H1 (cell line): ENCODE results near the gene ERH. TPM values are rescaled to one million over a fixed set of nuclear protein-coding genes. Genes with fewer than 3 reads are reported as not detected.

Experiments
- CTCF ChIA-PET: fragments of 300-600 bp; sonication (Branson Sonifier 250); formaldehyde crosslinking; loops from one replicate; lab custom pipeline; 2021; ENCODE audit not compliant: partially characterized antibody; lab: Charles Lee
- POLR2A ChIA-PET: fragments of 300-600 bp; sonication (Branson Sonifier 250); formaldehyde crosslinking; loops from one replicate; lab custom pipeline; 2021; ENCODE audit warnings: inconsistent platforms; ENCODE audit not compliant: partially characterized antibody; lab: Charles Lee
- DNase-seq, 2 experiments: peaks; one replicate each; pipeline versions ENCODE4 v3.0.0 to v3.0.0-alpha.2; 2010 to 2022; ENCODE audit warnings: low spot score in 2 of 2, low read depth in 1 of 2, mixed read lengths in 1 of 2
- FAIRE-seq: peaks from 2 replicates; lab custom pipeline; 2011; peaks lifted over from hg19 to GRCh38; lab: Jason Lieb, UNC
- H2AFZ ChIP-seq: 2 replicates; pipeline ENCODE4 v1.8.1; 2012; ENCODE audit warnings: low read length, inconsistent platforms
- H2AK5ac ChIP-seq: 2 replicates; pipeline ENCODE4 v1.6.1; 2013; ENCODE audit warnings: low read depth, low read length
- H2BK120ac ChIP-seq: replicated peaks from 2 replicates; pipeline ENCODE3; 2013; ENCODE audit warnings: low read depth, low read length, inconsistent platforms
- H2BK12ac ChIP-seq: 2 replicates; pipeline ENCODE4 v1.6.1; 2013; ENCODE audit warnings: low read depth, low read length
- H2BK15ac ChIP-seq: 2 replicates; pipeline ENCODE4 v1.6.1; 2013; ENCODE audit warnings: low read length
- H2BK20ac ChIP-seq: 2 replicates; pipeline ENCODE4 v1.6.1; 2013; ENCODE audit warnings: low read length
- H2BK5ac ChIP-seq: 2 replicates; pipeline ENCODE4 v1.6.1; 2013; ENCODE audit warnings: low read depth, low read length
- H3K14ac ChIP-seq: 2 replicates; pipeline ENCODE4 v1.6.1; 2013; ENCODE audit warnings: inconsistent platforms; ENCODE audit not compliant: insufficient read length
- H3K18ac ChIP-seq: 2 replicates; pipeline ENCODE4 v1.6.1; 2013; ENCODE audit warnings: low read length; ENCODE audit errors: extremely low read depth
- H3K23ac ChIP-seq: 2 replicates; pipeline ENCODE4 v1.6.1; 2013; ENCODE audit warnings: inconsistent platforms; ENCODE audit not compliant: insufficient read length
- H3K23me2 ChIP-seq: 2 replicates; pipeline ENCODE4 v1.6.1; 2013; ENCODE audit warnings: low read depth, low read length
- H3K27ac ChIP-seq: 2 replicates; pipeline ENCODE4 v1.6.1; 2011; ENCODE audit warnings: low read depth, low read length, inconsistent platforms
- H3K27me3 ChIP-seq, 4 experiments: replicated peaks in 1 of 4; 1 replicate in 1 of 4; 2 replicates in 3 of 4; pipeline versions ENCODE4 v1.6.1 to v1.8.1; 2011 to 2013; ENCODE audit warnings: low read length in 3 of 4, mild to moderate bottlenecking in 3 of 4, inconsistent platforms in 2 of 4, mixed read lengths in 2 of 4, moderate library complexity in 1 of 4; ENCODE audit not compliant: control insufficient read depth in 3 of 4, insufficient read depth in 3 of 4; ENCODE audit errors: extremely low read depth in 1 of 4
- H3K36me3 ChIP-seq, 4 experiments: 2 replicates each; pipeline versions ENCODE4 v1.6.1 to v1.8.1; 2011 to 2013; ENCODE audit warnings: mild to moderate bottlenecking in 4 of 4, low read length in 3 of 4, moderate library complexity in 2 of 4, control low read depth in 1 of 4, inconsistent platforms in 1 of 4; ENCODE audit not compliant: insufficient read depth in 4 of 4, control insufficient read depth in 2 of 4
- H3K4ac ChIP-seq: replicated peaks from 2 replicates; pipeline ENCODE3; 2013; ENCODE audit warnings: low read length, low read depth, mixed read lengths, inconsistent platforms; ENCODE audit not compliant: insufficient read length
- H3K4me1 ChIP-seq, 4 experiments: replicated peaks in 1 of 4; 1 replicate in 1 of 4; 2 replicates in 3 of 4; pipeline versions ENCODE4 v1.6.1 to v1.8.1; 2011 to 2013; ENCODE audit warnings: low read length in 3 of 4, inconsistent platforms in 2 of 4, mixed read lengths in 1 of 4; ENCODE audit not compliant: insufficient read depth in 4 of 4, control insufficient read depth in 3 of 4
- H3K4me2 ChIP-seq, 2 experiments: 2 replicates each; pipeline versions ENCODE4 v1.6.1 to v1.8.1; 2011 to 2013; ENCODE audit warnings: low read depth in 2 of 2, low read length in 2 of 2, control low read depth in 1 of 2, inconsistent platforms in 1 of 2, mild to moderate bottlenecking in 1 of 2; ENCODE audit not compliant: insufficient read depth in 1 of 2
- H3K4me3 ChIP-seq, 4 experiments: fragments of 200-600, 300-600 bp in 1 of 4; sonication (generic), shearing (Covaris generic), sonication (Bioruptor Twin) in 1 of 4; 2 replicates each; pipeline versions ENCODE4 v1.5.1 to v1.8.1; 2011 to 2016; ENCODE audit warnings: low read length in 4 of 4, low read depth in 3 of 4, control low read depth in 2 of 4, inconsistent platforms in 2 of 4, mild to moderate bottlenecking in 2 of 4, mixed read lengths in 1 of 4, moderate library complexity in 1 of 4; ENCODE audit not compliant: insufficient read depth in 2 of 4; ENCODE audit errors: extremely low read depth in 1 of 4
- H3K56ac ChIP-seq: replicated peaks from 2 replicates; pipeline ENCODE3; 2013; ENCODE audit warnings: low read depth, mild to moderate bottlenecking, mixed read lengths, low read length, inconsistent platforms; ENCODE audit not compliant: insufficient read length
- H3K79me1 ChIP-seq: 2 replicates; pipeline ENCODE4 v1.6.1; 2013; ENCODE audit warnings: low read depth, low read length, control low read depth
- H3K79me2 ChIP-seq, 2 experiments: 2 replicates each; pipeline versions ENCODE4 v1.6.1 to v1.8.1; 2012 to 2013; ENCODE audit warnings: low read length in 2 of 2, mild to moderate bottlenecking in 2 of 2, inconsistent platforms in 1 of 2; ENCODE audit not compliant: insufficient read depth in 2 of 2, control insufficient read depth in 1 of 2
- H3K9ac ChIP-seq, 4 experiments: replicated peaks in 1 of 4; 1 replicate in 1 of 4; 2 replicates in 3 of 4; pipeline versions ENCODE4 v1.6.1 to v1.8.1; 2011 to 2013; ENCODE audit warnings: low read depth in 3 of 4, low read length in 3 of 4, control low read depth in 2 of 4, mild to moderate bottlenecking in 2 of 4, moderate library complexity in 2 of 4, inconsistent platforms in 1 of 4; ENCODE audit errors: extremely low read depth in 1 of 4
- H3K9me3 ChIP-seq, 2 experiments: 2 replicates each; pipeline versions ENCODE4 v1.6.1 to v1.8.1; 2012 to 2013; ENCODE audit warnings: mild to moderate bottlenecking in 2 of 2, moderate library complexity in 2 of 2, control low read depth in 1 of 2, inconsistent platforms in 1 of 2, low read depth in 1 of 2, low read length in 1 of 2, mixed read lengths in 1 of 2; ENCODE audit not compliant: insufficient read depth in 2 of 2
- H4K20me1 ChIP-seq, 2 experiments: replicated peaks in 1 of 2; 2 replicates each; pipeline versions ENCODE3 to v1.8.1; 2011 to 2013; ENCODE audit warnings: inconsistent platforms in 2 of 2, low read length in 2 of 2, mild to moderate bottlenecking in 1 of 2; ENCODE audit not compliant: insufficient read depth in 2 of 2, control insufficient read depth in 1 of 2
- H4K5ac ChIP-seq: 2 replicates; pipeline ENCODE4 v1.6.1; 2013; ENCODE audit warnings: low read length, low read depth, mixed read lengths, inconsistent platforms; ENCODE audit not compliant: insufficient read length
- H4K8ac ChIP-seq: 2 replicates; pipeline ENCODE4 v1.8.0; 2013; ENCODE audit warnings: mild to moderate bottlenecking, moderate library complexity, low read length, inconsistent platforms; ENCODE audit not compliant: insufficient read depth; ENCODE audit errors: extremely low read depth
- H4K91ac ChIP-seq: replicated peaks from 2 replicates; pipeline ENCODE3; 2013; ENCODE audit warnings: low read length, mixed read lengths, inconsistent platforms; ENCODE audit not compliant: insufficient read length
- CTBP2 ChIP-seq: IDR thresholded peaks from 2 replicates; pipeline ENCODE4 v1.7.0; 2011; ENCODE audit warnings: borderline replicate concordance, mild to moderate bottlenecking, moderate library complexity, mixed read lengths, low read length; ENCODE audit not compliant: insufficient read depth, insufficient read length
- POLR2A ChIP-seq, 2 experiments: IDR thresholded peaks; 1 replicate in 1 of 2; 2 replicates in 1 of 2; pipeline ENCODE4 v1.6.1; 2011; ENCODE audit warnings: low read depth in 2 of 2, low read length in 2 of 2, mild to moderate bottlenecking in 2 of 2; ENCODE audit errors: control extremely low read depth in 1 of 2
- WGBS, 2 experiments: shearing (Covaris generic) in 1 of 2; methylation state at CpG; one replicate each; pipeline versions ENCODE4 v1.1.6 to v1.1.7; 2013 to 2015; ENCODE audit warnings: low lambda C conversion rate in 2 of 2, mixed read lengths in 2 of 2, inconsistent platforms in 1 of 2, low coverage in 1 of 2, missing lambda C conversion rate in 1 of 2; ENCODE audit not compliant: insufficient replicate concordance in 2 of 2, insufficient coverage in 1 of 2, insufficient read length in 1 of 2; ENCODE audit errors: extremely low coverage in 1 of 2, missing lambda C conversion rate in 1 of 2; 5-methylcytosine and 5-hydroxymethylcytosine counted together
- polyA plus RNA-seq, 7 experiments: library from polyadenylated mRNA; depleted of rRNA in 3 of 7; stranded (reverse) in 5 of 7; unstranded in 2 of 7; fragments of >200 nt in 5 of 7; fragments of 200-250 nt in 2 of 7; gene quantifications; 1 replicate in 5 of 7; 2 replicates in 1 of 7; 4 replicates in 1 of 7; pipeline versions ENCODE4 v1.2.1 to v1.2.3, GENCODE V29; 2011 to 2013; ENCODE audit warnings: missing spikeins in 2 of 7, mixed read lengths in 2 of 7
- total RNA-seq: library from RNA; stranded (reverse); fragmentation: NEBNext Ultra II Directional; extraction: Animal tissue kit (Norgen Biotek cat#: 25700); gene quantifications from 2 replicates; pipeline ENCODE4 v1.2.1, GENCODE V29; 2021

The ERH gene
- total and polyA plus RNA-seq, 2 of the 8 experiments (the other 6 are each of a cell fraction or from before 2014, with no cell fraction given) = 329 to 454 TPM

DNA sequence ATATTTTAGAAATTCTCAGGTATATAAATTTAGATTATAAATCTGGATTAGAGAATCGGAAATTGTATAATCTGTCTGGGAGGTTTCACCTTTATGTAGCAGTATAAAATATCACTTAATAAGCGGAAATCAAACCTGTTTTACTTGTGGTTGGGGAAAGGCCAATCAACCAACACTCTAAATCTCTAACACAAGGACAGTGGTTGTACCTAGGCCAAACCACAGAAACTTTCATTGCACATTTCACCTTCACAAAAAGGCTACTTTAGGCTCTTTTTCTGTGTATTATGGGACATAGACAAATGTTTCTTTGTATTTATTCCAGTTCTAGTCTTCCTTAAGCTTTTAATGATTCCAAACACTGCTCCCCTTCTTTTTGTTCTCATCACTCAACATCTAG is 19.8 kb downstream of the ERH start:
- no peak overlapping the region for H4K8ac ChIP-seq
- peaks cover 0 to 18% of the 10 kb centered on the region in 2 experiments; a peak in 2 of 4 replicates for H3K79me2 ChIP-seq
- H2BK12ac ChIP-seq = no peak overlapping the region
- peaks cover 3 to 51% (median 30%) of the 10 kb centered on the region in 4 experiments; a peak in 7 of 8 replicates for H3K36me3 ChIP-seq
- TF ChIP-seq POLR2A (IDR thresholded peaks at IDR 0.05; ENCODE audit: control extremely low read depth in 1 of 2, low read depth in 2 of 2, low read length in 2 of 2) (0 out of 3 replicates have a peak, but pooled peaks of 1 of the 2 experiments have one; percentile 13), CTBP2 (no peak)
- no peaks in the 10 kb centered on the region for H3K4me1 ChIP-seq
- H3K14ac ChIP-seq = no peak overlapping the region
- H4K91ac ChIP-seq = no peak overlapping the region
- no peak overlapping the region for H3K4me2 ChIP-seq
- ChIA-PET POLR2A (interaction anchor here (0.7 to 11.9 kb wide), 4 partner anchors 10 to 568 kb away, joined by 3 to 131 read pairs (median 13); partner anchors contain the start of genes ERH and SLC39A9), CTCF (interaction anchor here (0.6 to 2.2 kb wide), 3 partner anchors 15 to 135 kb away, joined by 3 to 7 read pairs (median 4); no protein-coding TSS in a partner anchor)
- H3K27me3 ChIP-seq = no peaks in the 10 kb centered on the region
- H4K20me1 ChIP-seq = peaks cover 2 to 3% of the 10 kb centered on the region in 2 experiments
- no peak overlapping the region for H2BK15ac ChIP-seq
- H2BK20ac ChIP-seq = no peak overlapping the region
- no peak overlapping the region for H4K5ac ChIP-seq
- H2AK5ac ChIP-seq = no peak overlapping the region
- 89% methylated on average over 2 of the region's 2 CpGs; no CpG with 5 or more reads in 1 of the 2 experiments for WGBS, 2 experiments
- no peaks in the 10 kb centered on the region for H3K23me2 ChIP-seq
- no peak overlapping the region for H2BK5ac ChIP-seq
- no peaks in the 10 kb centered on the region; the same call in 1 of the 2 replicates for H3K79me1 ChIP-seq
- no peaks in the 10 kb centered on the region for H3K9me3 ChIP-seq
- H2BK120ac ChIP-seq = no peak overlapping the region
- H3K23ac ChIP-seq = no peak overlapping the region
- no peak overlapping the region for H2AFZ ChIP-seq
- no peak overlapping the region for H3K56ac ChIP-seq
- FAIRE-seq (no peak), DNase-seq (no peak)
- no peak overlapping the region for H3K4ac ChIP-seq
- H3K27ac ChIP-seq = no peak overlapping the region
- no peak overlapping the region for H3K18ac ChIP-seq
- H3K9ac ChIP-seq = no peak overlapping the region
- H3K4me3 ChIP-seq = no peak overlapping the region
